Lower lobe of right lung (tissue), 2 donors: Measurements from ENCODE around the gene SPAG17. TPM values are rescaled to one million over a fixed set of nuclear protein-coding genes. Genes with fewer than 3 reads are reported as not detected.

ENCODE experiments used
- ATAC-seq, 2 donors: fragments of 200-7000 bp; cut with Tn5 transposase; one replicate each; pipeline ENCODE4 v1.9.1; 2020 to 2022; ENCODE audit warnings: mild to moderate bottlenecking in 2 of 2, moderate library complexity in 2 of 2
- DNase-seq: peaks from one replicate; pipeline ENCODE4 v3.0.0-alpha.2; 2020
- H3K27ac ChIP-seq: fragments of 200-600 bp; one replicate; pipeline ENCODE4 v1.8.0; 2022
- H3K27me3 ChIP-seq: fragments of 200-600 bp; one replicate; pipeline ENCODE4 v1.8.0; 2022; ENCODE audit warnings: low read depth
- H3K36me3 ChIP-seq: fragments of 200-600 bp; one replicate; pipeline ENCODE4 v1.8.0; 2022; ENCODE audit warnings: mild to moderate bottlenecking
- H3K4me1 ChIP-seq: fragments of 200-600 bp; one replicate; pipeline ENCODE4 v1.8.0; 2022
- H3K4me3 ChIP-seq: fragments of 200-600 bp; one replicate; pipeline ENCODE4 v1.8.0; 2022; ENCODE audit warnings: mild to moderate bottlenecking
- H3K9me3 ChIP-seq: fragments of 200-600 bp; one replicate; pipeline ENCODE4 v1.8.0; 2022
- intact Hi-C: fragments of 100-400 bp; cut with DNase I; formaldehyde crosslinking; loops from one replicate; pipeline ENCODE4 v1.11.0; 2022
- total RNA-seq: library from RNA; stranded (reverse); fragmentation: NEBNext Ultra II Directional; extraction: Animal tissue kit (Norgen Biotek cat#: 25700); gene quantifications from one replicate; pipeline ENCODE4 v1.2.1, GENCODE V29; 2021
- TF ChIP-seq, protein P1 (sequence below): fragments of 200-600 bp; IDR thresholded peaks from one replicate; pipeline ENCODE4 v1.8.0; 2022; ENCODE audit warnings: antibody characterized with exemption, mild to moderate bottlenecking
- donor health status: DM: no; HTN: yes; CAD: no; lungs with severe emphysema.

SPAG17 gene
- total RNA-seq, 1 donor from 2014 or later: 9.9 TPM

DNA sequence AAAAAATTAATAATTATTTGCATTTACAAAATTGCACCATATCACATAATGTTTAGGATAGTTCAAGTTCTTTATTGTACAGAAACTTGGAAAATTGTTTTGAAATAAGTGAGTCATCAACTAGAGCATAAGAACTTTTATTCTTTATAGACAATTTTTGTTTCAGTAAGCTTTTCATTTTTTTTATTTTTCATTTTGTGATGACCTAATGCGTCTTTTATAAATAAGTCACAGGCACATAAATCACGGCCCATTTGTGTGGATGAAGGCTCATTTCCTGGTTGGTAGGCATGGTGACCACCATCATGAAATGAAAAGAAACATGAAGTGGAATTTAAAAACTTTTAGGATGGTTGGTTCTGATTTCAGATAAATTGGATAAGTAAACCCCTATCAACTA lies 39.3 kb downstream of the SPAG17 start:
- intact Hi-C loops: no loop called here
- H3K4me1 ChIP-seq: no peaks in the 10 kb centered on the region
- no peak overlapping the region for H3K27ac ChIP-seq
- H3K9me3 ChIP-seq: no peaks in the 10 kb centered on the region
- no peak for DNase-seq
- TF ChIP-seq, protein P1, sequence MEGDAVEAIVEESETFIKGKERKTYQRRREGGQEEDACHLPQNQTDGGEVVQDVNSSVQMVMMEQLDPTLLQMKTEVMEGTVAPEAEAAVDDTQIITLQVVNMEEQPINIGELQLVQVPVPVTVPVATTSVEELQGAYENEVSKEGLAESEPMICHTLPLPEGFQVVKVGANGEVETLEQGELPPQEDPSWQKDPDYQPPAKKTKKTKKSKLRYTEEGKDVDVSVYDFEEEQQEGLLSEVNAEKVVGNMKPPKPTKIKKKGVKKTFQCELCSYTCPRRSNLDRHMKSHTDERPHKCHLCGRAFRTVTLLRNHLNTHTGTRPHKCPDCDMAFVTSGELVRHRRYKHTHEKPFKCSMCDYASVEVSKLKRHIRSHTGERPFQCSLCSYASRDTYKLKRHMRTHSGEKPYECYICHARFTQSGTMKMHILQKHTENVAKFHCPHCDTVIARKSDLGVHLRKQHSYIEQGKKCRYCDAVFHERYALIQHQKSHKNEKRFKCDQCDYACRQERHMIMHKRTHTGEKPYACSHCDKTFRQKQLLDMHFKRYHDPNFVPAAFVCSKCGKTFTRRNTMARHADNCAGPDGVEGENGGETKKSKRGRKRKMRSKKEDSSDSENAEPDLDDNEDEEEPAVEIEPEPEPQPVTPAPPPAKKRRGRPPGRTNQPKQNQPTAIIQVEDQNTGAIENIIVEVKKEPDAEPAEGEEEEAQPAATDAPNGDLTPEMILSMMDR: no peak
- H3K36me3 ChIP-seq: no peaks in the 10 kb centered on the region
- no peak overlapping the region for H3K4me3 ChIP-seq
- no peak for ATAC-seq
- H3K27me3 ChIP-seq: no peaks in the 10 kb centered on the region

DNA sequence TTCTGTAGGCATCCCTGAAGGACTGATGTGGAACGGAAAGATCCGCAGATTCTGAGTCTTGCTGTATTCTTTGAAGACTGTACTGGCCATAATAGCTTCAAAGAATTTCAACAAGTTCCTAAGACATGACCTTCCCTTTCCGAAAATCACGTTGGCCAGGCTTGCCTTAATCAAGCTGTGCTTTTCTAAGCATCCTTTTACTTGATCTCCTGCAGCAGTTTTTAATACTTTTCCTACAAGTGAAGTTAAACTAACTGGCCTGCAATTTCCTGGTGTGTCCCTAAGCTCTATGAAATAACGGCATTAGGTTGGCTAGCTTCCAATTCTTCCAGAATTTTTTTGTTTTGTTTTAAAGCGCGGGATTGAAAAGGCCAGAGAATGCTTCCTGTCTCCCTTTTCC lies 40.3 kb downstream of the SPAG17 start:
- intact Hi-C loops: no loop called here

DNA sequence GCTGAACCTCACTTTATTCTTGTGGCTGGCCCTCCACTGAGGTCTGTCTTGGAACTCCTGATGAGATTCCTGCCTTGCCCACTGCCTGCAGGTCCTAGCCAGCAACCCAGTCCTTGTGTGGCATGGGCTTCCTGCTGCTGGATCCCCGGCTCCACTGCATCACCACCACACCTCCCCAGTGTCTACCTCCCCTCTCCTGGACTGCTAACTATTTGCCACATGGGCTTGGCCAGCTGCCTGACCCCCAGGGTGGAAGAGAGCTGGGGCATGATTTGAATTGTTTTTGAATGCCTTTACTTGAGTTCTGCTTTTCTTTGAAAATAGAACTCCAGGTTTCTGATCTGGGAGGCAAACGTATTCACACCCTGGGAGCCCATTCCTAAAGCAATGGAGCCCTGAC lies 41.2 kb downstream of the SPAG17 start:
- Histone ChIP-seq H3K27ac (no peak overlapping the region), H3K4me1 (no peaks in the 10 kb centered on the region), H3K9me3 (no peaks in the 10 kb centered on the region), H3K36me3 (no peaks in the 10 kb centered on the region), H3K27me3 (no peaks in the 10 kb centered on the region), H3K4me3 (no peak overlapping the region)
- intact Hi-C loops: no loop called here
- no peak for DNase-seq
- ATAC-seq: no peak
- TF ChIP-seq, protein P1: no peak

More for the DNA sequence above, 40.3 kb downstream of the SPAG17 start:
- Histone ChIP-seq H3K4me3 (no peak overlapping the region), H3K27ac (no peak overlapping the region), H3K36me3 (no peaks in the 10 kb centered on the region), H3K27me3 (no peaks in the 10 kb centered on the region), H3K4me1 (no peaks in the 10 kb centered on the region), H3K9me3 (no peaks in the 10 kb centered on the region)
- TF ChIP-seq, protein P1: no peak
- ATAC-seq: no peak
- no peak for DNase-seq

DNA sequence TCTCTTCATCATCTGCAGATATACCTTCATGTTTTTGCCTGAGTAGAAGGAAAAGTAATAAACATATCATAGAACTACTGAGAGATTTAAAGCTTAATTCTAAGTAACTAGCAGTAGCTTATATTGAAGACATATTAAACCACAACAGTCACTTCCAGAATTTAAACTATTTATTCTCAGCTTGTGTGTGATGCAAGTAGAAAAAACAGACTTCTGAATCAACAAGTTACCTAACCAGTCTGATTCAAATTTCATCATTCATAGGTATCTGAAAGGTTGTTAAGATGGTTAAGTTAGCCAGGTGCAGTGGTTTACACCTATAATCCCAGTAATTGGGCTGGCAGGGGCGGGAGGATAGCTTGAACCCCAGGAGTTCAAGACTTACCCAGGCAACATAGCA lies 41.9 kb downstream of the SPAG17 start:
- DNase-seq (no peak), ATAC-seq (no peak)
- H3K27me3 ChIP-seq: no peaks in the 10 kb centered on the region
- TF ChIP-seq, protein P1: no peak
- no peaks in the 10 kb centered on the region for H3K4me1 ChIP-seq
- H3K4me3 ChIP-seq: no peak overlapping the region
- no peaks in the 10 kb centered on the region for H3K9me3 ChIP-seq
- intact Hi-C loops: no loop called here
- H3K36me3 ChIP-seq: no peaks in the 10 kb centered on the region
- H3K27ac ChIP-seq: no peak overlapping the region

DNA sequence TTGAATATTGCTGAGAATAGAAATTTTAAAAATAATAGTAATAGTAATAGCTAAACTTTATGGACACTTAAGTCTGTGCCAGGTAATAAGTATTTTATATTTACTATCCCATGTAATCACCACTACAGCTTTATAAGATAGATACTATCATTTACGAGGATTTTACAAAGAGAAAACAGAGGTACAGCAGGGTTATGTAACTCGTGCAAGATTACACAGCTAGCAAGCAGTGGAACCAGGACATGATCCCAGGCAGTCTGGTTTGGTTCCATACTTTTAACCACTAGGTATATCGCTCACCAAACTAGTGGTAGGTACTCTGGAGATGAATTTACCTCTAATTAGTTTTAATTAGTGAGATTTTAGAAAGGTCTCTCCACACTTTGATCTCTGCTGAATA lies 42.5 kb downstream of the SPAG17 start:
- no peak for ATAC-seq
- H3K27me3 ChIP-seq: no peaks in the 10 kb centered on the region
- H3K9me3 ChIP-seq: no peaks in the 10 kb centered on the region
- H3K36me3 ChIP-seq: no peaks in the 10 kb centered on the region
- TF ChIP-seq, protein P1: no peak
- H3K27ac ChIP-seq: no peak overlapping the region
- no peak for DNase-seq
- H3K4me3 ChIP-seq: no peak overlapping the region
- no peaks in the 10 kb centered on the region for H3K4me1 ChIP-seq
- intact Hi-C loops: no loop called here

DNA sequence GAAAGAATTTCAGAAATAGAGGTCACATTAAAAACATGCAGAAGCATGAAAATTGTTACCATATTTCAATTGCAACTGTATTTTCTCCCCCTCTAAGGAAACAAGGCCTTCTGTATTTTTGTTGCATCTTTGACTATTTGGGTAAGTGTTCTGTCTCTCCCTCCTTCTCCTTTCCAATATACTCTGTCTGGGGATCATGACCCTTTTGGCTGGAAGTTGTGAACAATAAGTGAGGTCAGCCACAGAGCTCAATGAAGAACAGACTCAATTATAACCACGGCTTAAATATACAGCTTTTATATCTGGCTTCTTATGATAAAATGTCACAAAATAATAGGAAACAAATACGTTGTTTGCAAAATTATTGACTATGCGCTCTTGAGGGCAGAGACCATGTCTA lies 47.1 kb downstream of the SPAG17 start:
- H3K27me3 ChIP-seq: no peaks in the 10 kb centered on the region
- no peaks in the 10 kb centered on the region for H3K4me1 ChIP-seq
- H3K9me3 ChIP-seq: no peaks in the 10 kb centered on the region
- H3K36me3 ChIP-seq: no peaks in the 10 kb centered on the region
- DNase-seq (no peak), ATAC-seq (no peak)
- intact Hi-C loops: no loop called here
- TF ChIP-seq, protein P1: no peak
- H3K27ac ChIP-seq: no peak overlapping the region
- H3K4me3 ChIP-seq: no peak overlapping the region
